SH-SY5Y (cell line): ENCODE results near the gene FAM222A.

ENCODE experiments used
- GATA2 ChIP-seq: IDR thresholded peaks from 2 replicates; pipeline ENCODE4 v1.6.1; 2011; ENCODE audit warnings: mild to moderate bottlenecking, low read depth, low read length
- GATA3 ChIP-seq: IDR thresholded peaks from 2 replicates; pipeline ENCODE4 v1.6.1; 2011; ENCODE audit warnings: low read depth, mild to moderate bottlenecking, low read length, moderate library complexity

Gene FAM222A

DNA sequence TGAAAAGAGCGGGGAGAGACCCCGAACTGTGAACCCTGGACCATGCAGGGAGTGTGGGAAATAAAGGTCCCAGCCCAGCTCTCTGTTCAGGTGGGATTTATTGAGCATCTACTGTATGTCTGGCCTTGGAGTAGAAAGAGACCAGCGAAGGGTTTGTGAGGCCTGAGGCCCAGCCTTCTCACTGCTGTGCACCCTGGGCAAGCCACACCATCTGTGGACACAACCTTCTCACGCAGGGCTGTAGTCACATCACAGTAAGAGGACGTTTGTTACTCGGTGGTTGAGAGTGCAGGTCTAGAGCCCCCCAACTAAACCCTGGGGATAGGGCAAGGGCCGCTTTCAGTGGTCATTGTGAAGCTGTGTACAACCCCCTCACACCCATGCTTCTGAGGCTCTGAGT is 18.2 kb downstream of the FAM222A start:
- TF ChIP-seq GATA2, result no peak
- no peak for TF ChIP-seq GATA3

DNA sequence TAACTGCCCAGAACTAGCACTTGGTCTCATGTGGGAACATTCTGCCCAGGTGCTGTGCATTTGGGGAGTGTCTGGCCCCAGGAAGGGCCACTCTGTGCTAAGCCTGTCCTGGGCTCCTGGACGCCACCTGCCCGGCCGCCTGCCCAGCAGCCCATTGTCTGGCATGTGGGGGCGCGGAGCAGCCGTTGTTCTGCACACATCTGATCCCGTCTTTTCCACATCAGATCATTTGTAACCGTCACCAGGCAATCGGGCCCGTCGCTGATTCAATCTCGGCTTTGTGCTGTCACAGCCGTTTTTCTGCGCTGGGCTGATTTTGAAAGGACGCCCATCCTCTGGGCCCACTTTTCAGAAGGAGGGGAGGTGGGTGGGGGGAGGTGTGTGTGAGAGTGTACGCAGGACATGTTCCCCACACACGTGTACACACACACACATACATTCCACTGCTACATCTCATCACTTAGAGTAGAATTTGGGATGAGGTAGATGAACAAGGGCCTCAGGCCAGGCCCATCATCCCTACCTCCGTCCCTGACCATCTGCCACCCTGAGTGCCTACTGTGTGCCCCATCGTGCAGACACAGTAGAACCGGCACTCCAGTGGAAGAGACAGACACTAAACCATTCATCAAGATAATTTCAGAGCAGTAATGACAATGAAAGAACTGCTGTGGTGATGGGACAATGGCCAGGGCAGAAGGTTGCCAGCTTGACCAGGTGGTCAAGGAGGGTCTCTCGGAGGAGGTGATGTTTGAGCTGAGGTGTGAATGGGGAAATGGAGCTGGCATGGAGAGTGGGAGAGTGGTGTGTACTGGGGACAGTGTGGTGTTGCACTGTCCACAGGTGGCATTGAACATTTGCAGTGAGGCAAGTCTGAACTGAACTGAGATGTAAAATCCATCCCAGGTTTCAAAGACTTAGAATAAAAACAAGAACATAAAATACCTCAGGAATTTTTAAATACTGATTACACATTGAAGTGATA is 19.0 kb downstream of the FAM222A start:
- TF ChIP-seq GATA3, result no peak
- TF ChIP-seq GATA2, result peak; percentile 83

DNA sequence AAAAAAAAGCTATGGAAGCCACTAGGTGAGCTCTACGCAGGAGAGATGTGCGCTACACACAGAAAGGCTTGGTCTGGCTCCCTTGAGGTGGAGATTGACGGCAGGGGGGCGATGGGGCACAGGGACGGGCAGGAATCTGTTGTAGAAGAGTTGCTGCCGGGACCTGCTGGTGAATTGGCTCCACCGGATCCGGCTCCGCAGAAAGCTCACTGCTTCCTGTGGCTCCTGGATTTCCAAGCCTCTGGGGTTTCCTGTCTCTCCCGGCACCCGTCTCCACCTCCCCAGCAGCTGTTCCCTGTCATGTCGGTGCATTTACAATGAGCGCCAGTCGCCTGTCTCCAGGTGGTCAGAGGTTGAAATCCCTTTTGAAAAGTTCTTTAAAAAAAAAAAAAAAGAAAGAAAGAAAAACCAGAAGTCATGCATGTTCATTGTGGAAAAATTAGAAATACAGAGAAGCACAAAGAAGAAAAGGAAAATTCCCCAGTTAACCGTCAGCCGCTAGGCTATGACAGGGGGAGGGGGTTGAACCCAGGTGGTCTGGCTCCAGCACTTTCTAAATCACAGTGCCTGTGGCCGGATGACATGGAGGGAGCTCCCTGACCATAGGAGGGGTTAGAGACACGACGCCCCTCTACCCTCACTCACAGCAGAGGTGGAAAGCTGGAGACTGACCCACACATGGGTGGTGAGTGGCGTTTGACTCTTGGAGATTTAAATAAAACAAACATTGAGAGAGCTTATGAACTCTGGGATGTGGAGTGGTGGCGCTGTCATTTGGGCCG is 20.8 kb downstream of the FAM222A start:
- TF ChIP-seq GATA3, result no peak
- TF ChIP-seq GATA2, result no peak

DNA sequence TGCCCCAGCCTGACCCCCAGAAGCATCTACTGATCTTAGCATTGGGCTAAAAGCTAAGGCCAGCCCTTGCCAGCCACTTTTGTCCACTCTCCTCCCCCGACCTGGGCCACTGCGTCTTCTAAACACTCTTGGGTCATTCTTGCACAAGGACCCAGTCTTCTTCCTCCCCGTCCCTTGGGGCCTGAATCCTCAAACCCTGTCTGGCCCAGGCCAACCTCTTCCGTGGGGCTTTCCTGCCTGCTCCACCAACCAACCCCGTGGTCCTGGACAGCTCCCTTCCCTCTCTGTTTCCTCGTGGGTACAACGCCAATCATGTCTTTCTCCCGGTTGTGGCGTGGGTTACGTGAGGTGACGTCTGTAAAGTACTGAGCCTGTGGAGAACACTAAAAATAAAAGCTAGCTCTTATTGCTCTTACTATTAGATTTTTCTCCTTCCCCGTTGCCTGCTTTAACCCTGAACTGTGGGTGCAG is 21.5 kb downstream of the FAM222A start:
- TF ChIP-seq GATA2 (no peak), GATA3 (no peak)

DNA sequence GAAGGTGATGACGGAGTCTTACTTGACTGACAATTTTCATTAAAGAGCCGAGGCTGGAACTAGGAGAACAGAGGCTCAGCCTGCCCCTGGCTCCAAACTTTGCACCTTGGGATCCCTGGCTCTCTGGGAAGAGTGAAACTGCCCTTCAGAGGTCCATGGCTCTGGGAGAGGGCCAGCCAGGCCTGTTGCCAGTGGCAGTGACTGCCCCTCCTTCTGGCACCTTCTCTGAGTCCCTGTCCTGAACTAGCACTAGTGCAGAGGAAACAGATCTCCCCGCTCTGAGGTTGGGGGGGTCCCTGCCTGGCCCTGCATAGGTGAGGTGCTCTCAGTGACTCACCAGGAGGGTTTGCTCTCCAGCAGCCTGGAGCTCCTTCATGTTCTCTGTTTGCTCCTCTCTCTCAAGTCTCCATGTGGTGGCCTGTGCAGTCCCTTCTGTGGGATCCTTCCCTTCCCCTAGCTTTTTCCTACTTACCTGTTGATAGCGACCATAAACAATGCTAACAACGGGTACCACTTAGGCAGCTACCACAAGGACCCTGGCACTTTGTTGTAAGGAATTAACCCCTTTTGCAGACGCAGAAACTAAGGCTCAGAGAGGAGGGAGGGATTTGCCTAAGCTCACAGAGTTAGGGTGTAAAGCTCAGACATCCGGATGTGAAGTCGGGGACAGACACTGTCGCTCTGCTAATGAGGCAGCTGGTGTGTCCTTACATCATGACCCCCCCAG is 22.4 kb downstream of the FAM222A start:
- TF ChIP-seq GATA2 (no peak), GATA3 (no peak)

DNA sequence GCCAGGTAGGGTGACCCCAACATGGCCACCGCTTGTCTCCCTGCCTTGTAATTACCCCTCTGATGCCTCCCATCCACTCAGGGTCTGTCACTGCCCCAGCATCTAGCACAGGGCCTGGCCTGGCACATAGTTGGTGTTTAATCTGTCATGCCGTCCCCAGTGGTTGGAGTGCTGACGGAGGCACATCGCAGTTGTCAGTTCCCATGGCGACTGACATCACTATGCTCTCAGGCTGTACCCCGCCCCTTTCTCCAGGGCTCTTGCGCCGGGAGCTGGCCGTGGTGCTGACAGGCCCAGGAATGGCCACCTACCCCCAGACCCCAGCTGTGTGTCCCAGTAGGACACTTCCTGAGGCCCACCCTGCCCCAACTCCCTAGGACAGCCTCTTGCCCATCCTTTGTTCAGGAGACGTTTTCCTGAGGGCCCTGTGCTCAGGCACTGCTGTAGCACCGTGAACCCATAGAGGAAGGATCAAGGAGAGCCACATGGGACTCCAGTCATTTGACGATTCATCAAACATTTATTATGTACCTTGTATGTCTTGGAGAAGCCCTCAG is 23.0 kb downstream of the FAM222A start:
- TF ChIP-seq GATA3 (no peak), GATA2 (no peak)

DNA sequence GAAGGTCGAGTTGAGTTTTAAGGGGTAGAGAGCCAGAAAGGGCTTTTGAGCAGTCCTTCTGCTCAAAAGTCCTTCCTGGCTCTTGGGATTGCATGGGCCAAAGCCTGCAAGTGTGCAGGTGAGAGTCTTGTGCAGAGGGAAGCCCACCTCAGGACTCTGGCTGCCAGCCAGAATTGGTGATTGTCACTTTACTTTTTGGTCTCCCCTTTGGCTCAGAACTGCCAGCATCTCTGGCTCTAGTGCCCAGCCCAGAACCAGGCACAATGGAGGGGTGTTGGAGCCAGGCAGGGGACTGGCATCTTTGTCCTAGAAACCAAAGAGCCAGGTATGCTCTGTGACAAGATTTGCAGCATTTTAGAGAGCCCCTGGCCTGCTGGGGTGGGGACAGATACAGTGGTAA is 23.5 kb downstream of the FAM222A start:
- no peak for TF ChIP-seq GATA3
- no peak for TF ChIP-seq GATA2

DNA sequence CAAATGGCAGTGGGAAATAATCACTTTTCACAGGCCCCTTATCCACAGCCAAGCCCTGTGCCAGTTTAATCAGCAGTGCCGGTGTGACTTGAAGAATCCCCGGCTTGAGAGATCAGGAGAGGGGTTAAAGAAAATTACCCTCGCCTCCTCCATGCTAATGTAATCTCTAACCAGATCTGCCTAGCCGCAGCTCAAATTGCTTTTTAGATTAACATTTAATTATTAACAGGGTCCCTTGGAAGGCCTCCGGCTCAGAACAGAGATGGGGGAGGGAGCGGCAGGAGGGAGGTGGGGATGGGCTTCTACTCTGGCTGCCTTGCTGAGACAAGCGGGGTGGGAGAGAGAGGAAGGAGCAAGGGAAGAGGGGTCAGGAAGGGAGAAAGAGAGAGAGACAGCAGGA is 24.0 kb downstream of the FAM222A start:
- TF ChIP-seq GATA2 (peak; percentile 92), GATA3 (no peak; the same call in 1 of the 2 replicates)

DNA sequence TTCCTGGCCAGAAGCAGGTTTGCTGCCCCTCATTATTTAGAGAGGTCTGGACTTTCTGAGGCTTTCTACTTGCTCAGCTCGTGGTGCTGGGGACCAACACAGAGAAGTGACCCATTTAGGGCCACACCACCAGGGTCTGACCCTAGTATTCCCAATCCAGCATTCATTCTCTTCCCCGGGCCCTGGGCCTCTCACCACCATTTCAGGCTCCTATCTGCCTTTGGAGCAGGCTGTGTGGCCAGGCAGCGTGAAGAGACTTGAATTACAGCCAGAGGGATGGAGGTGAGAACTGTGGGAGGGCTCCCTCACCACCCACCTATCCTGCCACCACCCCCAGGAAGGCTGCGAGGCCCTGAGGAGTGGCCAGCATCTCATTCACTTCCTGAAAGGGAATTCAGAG is 24.6 kb downstream of the FAM222A start:
- TF ChIP-seq GATA2 (no peak), GATA3 (no peak)

DNA sequence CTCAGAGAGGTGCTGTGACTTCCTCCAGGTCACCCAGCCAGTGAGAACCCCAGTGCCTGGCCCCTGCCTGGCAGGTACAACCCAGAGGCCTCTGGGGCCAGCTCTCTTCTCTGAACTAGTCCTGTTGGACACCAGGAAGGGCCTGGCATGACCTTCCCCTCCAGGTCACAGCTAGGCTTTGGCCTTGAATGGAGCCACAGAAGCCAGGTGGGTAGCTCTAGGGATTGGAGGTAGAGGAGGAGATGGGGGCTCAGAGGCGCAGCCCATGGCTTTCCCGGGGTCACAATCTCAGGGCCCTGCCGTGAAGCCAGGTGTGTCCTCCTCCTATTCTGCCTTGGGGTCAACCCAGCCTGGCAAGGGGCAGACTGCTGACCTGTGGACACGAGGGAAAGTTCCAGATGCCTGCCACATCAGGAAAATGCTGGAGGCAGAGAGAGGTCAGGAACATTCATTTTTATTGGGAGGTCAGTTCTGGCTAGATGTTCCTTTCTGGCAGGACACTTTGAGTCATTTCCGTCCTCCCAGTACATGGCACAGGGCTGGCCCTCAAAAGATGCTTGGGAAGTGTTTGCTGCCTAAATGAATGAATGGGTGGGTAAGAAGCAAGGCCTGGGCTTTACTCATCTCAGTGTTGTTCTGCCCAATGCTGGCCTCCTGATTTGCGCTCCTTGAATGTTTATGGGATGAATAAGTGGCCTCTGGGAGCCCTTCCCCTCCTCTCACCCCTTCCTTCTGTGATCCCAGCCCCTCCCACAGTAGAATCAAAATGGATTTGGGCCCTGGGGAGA is 25.4 kb downstream of the FAM222A start:
- TF ChIP-seq GATA3 (no peak), GATA2 (no peak)

DNA sequence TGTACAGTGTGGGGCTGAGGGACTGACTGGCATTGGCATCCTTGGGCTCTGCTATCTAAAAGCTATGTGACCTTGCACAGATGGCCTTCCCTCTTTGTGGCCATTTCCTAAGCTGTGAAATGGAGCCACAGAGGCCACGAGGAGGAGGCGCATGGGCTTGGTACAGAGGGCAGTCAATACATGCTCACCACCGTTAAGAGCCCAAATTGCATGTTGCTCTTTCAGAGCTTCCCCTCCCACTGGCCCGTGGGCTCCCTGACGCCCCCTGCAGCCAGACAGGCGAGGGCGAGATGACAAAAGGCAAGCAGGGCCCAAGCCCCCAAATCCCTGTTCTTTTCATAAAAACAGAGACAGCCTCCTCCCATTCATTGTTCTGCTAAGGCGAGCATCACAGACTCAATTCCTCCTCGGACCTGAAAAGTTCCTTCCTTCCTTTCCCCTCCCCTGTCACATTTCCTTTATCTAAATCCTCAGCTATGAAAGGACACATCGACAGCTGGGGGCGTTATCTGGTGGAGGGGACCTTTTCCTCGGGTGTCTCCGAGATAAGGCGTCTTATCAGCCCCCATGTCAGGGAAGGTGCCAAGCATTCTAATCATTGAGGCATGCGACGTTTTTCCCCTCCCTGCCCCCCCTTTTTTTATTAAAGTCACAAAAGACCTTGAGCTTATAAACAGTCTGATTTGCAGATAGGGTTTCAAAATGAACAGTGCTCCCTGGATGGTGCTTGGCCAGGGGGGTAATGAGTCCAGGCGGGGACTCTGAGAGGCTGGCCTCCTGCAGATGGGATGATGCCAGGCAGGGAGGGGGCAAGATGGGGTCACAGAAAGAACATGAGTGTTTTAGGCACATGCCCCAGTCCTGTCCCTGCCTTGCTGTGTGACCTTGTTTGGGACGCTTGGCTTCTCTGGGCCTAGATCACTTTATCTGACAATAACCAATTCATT is 26.4 kb downstream of the FAM222A start:
- TF ChIP-seq GATA2, result peak; percentile 52
- TF ChIP-seq GATA3, result no peak
